ENCODE measurements around the gene TRAPPC13.
"Not testable (repeated sequence)": the region's sequence is repeated elsewhere in the genome, so short reads cannot be mapped to it uniquely, and the experiment has no call there.

TRAPPC13 gene, protein sequence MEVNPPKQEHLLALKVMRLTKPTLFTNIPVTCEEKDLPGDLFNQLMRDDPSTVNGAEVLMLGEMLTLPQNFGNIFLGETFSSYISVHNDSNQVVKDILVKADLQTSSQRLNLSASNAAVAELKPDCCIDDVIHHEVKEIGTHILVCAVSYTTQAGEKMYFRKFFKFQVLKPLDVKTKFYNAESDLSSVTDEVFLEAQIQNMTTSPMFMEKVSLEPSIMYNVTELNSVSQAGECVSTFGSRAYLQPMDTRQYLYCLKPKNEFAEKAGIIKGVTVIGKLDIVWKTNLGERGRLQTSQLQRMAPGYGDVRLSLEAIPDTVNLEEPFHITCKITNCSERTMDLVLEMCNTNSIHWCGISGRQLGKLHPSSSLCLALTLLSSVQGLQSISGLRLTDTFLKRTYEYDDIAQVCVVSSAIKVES

DNA sequence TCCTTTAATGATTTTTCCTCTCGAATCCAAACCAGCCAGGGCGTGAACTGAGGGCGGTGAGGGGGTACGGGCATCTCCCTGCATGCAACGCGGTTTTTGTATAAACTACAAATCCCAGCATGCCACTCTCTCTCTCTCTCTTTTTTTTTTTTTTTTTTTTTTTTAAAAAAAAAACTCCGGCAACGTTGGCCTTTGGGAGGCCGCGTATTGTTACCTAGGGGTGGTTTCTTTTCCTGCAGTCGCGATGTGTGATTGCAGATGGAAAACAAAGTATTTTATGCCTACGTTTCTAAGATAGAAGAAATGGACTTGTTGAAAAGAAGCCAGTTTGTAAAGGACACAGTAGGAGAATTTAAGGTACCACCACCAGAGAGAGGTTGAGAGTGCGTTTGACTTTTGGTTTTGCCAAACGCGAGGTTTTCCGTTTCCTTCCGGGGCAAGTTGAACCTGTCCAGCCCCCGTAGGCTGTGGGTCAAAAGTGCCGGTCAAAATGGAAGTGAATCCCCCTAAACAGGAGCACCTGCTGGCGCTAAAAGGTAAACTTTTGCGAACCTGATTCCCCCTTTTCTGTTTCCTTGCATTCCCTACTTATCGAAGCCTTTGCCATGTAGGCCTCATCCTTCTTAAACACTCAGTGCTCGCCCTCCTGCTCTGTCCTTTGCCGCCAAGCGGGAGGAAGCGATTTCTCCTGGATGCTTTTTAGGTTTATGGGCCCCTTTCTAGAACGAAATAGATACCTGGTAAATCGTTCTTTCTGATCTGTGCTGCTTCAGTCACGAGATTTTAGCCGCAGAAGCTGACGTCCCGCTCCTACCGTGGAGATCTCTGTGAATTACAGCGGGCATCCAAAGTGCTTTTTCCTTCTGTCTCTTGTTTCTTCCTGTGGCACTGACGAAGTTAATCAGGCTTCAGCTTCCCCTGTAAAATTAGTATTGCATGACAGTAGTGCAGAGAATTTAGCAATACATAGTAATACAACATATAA lies at the start of gene TRAPPC13, which contains the start of gene SHLD3:
TSS of gene TRAPPC13 (plus strand) at position 457 of the 985 bp plus-strand sequence. CDS start at position 491, 34 bp downstream.
TSS of gene SHLD3 (plus strand) at position 457 of the 985 bp plus-strand sequence. CDS start 4,561 bp downstream, outside the sequence.
- DNase-seq (ENCODE audit: low spot score) = peak; percentile 91

DNA sequence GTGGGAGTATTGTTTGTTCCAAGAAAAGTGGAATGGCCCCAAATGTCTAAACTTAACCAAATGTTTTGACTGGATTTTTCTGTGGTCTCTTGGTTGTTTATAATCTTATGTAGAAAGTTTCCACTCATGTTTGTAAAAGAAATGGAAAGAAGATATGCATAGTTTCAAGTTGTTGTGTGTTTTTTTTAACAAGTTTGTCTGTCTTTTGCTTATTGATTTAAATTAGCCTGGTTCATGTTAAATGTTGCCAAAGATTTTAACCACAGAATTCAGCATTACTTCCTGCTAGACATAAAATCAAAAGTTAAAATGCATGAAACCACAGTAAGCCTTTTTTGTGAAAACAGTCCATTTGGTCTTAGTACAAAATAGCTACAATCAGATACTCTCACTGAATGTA lies 47.7 kb upstream of the TRAPPC13 start:
- DNase-seq (ENCODE audit: low spot score) = no peak

DNA sequence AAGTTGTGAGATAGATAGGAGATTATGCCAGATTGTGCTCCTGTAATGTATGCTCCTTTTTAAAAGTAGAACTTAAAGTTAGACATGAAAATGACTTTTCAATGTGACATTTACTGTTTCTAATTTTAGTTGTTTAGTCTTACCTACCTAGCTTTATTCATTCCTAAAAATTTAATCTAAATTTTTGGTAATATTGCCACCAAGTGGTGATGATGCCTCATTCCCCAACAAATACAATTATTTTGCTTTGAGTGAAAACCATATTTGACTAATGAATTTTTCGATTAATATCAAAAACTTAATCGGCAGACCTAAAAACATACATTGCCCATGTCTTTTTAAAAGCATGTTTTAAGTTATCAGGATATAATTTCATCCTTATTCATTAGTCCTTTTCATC lies 36.1 kb upstream of the TRAPPC13 start:
- no peak for DNase-seq (ENCODE audit: low spot score)

DNA sequence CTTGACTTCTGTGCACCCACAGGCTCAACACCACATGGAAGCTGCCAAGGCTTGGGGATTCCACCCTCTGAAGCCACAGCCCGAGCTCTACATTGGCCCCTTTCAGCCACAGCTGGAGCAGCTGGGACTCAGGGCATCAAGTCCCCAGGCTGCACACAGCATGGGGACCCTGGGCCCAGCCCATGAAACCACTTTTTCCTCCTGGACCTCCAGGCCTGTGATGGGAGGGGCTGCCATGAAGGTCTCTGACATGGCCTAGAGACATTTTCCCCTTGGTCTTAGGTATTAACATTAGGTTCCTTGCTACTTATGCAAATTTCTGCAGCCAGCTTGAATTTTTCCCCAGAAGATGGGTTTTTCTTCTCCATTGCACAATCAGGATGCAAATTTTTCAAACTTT lies 23.1 kb upstream of the TRAPPC13 start:
- DNase-seq (ENCODE audit: low spot score) = not testable (repeated sequence)

DNA sequence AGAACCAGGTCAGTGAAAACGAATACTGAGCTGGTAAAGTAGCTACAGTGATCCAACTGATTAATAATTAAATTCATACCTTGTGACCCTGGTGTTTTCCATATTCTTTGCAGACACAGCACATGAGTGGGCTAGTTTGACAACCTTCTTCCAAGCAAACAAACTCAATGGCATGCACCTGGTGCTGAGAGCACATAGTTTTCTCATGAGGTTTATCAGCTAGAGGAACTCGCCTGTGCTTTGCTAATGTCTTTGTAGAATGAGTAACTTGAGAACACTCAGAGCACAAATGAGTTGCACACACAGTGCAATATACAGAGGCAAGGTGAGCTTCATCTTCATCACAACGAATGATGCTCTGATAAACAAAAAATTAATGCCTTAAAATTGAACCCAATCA lies 13.3 kb upstream of the TRAPPC13 start:
- DNase-seq (ENCODE audit: low spot score) = no peak

DNA sequence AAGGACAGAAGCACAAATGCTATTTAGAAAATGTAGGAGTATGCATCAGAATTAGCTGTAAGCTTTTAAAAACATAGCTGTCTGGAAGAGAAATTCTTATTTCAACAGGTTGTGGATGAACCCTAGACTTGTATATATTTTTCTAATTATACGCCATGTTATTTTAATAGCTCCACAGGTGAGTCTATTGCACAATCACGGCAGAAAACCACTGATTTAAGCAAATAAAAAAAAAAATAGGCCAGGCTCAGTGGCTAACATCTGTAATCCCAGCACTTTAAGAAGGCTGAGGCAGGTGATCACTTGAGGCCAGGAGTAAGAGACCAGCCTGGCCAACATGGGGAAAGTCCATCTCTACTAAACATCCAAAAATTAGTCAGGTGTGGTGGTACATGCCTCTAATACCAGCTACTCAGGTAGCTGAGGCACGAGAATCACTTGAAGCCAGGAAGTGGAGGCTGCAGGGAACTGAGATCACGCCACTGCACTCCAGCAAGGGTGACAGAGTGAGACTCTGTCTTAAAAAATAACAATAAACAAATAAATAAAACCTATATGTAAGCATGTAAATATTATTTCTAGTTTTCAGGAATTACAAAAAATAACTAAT lies 12.4 kb upstream of the TRAPPC13 start:
- no peak for DNase-seq (ENCODE audit: low spot score)

DNA sequence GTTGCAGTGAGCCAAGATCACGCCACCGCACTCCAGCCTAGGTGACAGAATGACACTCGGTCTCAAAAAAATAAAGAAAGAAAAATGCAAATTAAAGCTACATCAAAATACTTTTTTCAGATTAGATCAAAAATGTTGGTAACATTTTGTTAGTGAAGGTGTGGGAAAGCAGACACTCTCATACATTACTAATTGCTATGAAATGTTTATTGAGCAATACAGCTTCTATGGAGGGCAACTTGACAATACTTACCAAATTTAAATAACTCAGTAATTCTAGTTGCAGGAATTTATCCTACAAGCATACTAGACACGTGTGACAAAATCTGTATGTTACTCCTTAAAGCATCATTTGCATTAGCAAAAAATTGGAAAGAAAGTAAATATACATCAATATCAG lies 4.8 kb upstream of the TRAPPC13 start:
- DNase-seq (ENCODE audit: low spot score) = no peak

DNA sequence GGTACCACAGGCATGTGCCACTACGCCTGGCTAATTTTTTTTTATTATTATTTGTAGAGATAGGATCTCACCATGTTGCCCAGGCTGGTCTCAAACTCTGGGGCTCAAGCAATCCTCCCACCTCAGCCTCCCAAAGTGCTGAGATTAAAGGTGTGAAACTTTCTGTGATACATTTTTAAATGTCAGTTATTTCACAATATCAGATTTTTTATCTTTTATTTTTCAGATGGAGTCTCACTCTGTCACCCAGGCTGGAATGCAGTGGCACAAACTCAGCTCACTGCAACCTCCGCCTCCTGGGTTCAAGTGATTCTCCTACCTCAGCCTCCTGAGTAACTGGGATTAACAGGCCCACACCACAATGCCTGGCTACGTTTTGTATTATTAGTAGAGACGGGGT lies 2.9 kb upstream of the TRAPPC13 start:
- DNase-seq (ENCODE audit: low spot score) = not testable (repeated sequence)

DNA sequence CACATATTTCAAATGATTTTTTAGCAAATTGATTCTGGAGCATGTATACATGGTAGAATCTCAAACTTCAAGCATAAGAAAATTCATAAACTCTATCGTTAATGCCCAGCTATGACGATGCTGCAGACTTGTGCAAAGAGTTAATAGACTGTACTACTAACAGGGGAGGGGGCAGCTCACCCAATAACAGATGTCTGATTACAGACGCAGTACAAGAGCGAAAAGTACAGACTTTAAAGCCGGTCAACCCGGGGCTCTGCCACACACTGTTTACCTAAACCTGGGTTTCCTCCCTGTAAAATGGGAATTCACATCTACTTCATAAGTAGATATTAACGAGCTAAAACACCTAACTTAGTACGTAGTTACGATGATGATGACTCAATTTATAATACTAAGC lies 1.3 kb upstream of the TRAPPC13 start:
- no peak for DNase-seq (ENCODE audit: low spot score)

DNA sequence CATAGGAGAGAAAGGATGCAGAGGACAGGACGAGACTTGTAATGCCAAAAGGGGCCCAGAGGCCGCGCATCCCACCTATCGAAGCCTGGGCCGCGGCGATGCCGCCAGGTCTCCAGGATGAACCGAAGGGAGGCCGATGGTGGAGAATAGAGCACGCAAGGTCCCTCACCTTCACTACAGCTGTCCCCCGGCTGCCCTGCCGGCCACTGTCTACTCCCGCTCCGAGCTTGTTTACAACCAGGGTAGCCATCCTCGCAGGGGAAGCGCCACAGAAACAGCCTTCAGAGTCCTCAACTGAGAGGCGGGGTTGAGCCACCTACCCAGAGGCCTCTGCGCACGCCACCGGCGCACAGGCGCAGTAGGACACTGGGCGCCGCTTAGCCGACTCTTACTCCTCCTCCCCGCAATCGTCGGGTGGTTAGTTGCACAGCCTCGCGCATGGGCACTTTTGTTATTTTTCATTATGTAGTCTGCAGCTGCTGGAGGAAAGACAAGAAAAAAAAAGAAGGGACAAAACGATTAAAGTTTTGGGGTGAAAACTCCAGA lies 729 bp upstream of the TRAPPC13 start, which contains the start of gene TRIM23:
TSS of gene TRIM23 (minus strand) at position 309 of the 546 bp plus-strand sequence. CDS start at position 250, 59 bp downstream.
- peak; percentile 96 for DNase-seq (ENCODE audit: low spot score)

DNA sequence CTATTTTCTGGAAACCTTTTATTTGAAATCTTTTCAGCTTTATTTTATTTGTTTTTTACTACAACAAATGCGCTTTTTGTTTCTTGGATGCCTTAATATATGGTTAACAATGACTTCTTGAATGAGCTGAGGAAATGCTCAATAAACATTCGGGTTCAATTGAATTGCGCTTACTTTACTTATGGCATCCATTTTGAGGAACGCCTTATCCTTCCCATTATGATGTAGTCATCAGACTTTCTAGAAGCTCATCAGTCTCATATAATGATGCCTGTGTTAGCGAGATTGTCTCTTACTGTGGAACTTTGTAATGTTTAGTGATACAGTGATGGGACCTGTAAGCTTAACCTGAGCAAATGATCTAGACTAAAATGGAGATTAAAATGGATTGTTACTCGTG lies 916 bp downstream of the TRAPPC13 start:
- no peak for DNase-seq (ENCODE audit: low spot score)

DNA sequence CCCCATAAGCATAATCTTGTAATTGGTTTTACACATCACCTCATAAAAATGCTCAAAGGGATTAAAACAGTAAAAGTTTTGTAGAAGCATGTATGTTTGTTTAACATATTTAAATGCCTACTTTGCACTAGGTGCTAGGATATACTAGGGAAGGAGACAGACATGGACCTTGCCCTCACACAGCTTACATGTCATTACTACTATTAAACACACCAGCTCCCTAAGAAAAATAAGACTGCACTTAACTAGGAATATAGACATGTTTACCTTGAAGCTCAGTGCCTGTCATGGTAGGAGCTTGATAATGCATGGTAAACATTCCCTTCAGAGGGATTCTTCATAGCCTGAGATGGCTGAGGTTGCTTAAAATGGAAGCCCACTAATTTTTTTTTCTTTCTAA lies 6.2 kb downstream of the TRAPPC13 start:
- DNase-seq (ENCODE audit: low spot score) = no peak

DNA sequence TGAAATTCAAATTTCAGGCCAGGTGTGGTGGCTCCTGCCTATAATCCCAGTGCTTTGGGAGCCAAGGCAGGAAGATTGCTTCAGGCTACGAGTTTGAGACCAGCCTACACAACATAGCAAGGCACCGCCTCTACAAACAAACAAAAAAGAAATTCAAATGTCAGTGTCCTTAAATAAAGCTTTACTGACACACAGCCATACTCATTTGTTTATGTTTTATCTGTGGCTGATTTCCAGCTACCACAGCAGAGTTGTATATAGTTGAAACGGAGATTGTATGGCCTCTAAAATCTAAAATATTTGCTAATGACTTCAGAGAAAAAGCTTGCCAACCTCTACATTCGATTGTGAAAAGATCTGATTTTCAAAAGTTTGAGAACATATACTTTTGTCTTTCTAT lies 15.4 kb downstream of the TRAPPC13 start:
- DNase-seq (ENCODE audit: low spot score) = no peak

DNA sequence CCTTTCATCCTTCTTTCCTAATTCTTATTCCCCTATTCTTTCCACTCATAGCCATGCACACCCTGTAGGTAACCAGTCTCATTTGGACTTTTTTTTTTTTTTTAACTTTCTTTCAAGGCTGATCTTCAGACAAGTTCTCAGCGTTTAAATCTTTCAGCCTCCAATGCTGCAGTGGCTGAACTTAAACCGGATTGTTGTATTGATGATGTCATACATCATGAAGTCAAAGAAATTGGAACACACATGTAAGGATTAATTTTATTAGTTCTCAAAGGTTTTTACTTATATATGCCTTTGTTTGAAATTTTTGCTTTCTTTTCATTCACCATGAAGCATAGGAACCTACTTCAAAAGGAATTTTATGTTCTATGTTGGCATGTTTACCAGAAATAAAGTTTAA lies 22.1 kb downstream of the TRAPPC13 start:
- no peak for DNase-seq (ENCODE audit: low spot score)

DNA sequence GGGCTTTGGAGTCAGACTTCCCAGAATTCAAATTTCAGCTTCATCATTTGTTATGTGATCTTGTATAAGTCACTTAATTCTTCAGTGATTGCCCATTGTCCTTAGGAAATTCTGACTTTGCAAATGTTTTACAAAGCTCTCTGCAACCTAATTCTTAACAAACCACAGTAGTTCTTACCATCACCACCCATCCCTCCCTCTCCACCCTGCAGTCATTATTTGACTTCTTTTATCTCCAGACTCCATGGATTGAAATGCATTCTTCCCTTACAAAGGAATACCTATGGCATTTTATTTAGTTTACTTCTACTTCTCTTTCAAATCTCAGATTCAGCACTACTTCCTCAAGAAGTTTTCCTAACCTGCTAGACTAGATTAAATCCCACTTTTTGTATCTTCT lies 23.1 kb downstream of the TRAPPC13 start:
- no peak for DNase-seq (ENCODE audit: low spot score)

DNA sequence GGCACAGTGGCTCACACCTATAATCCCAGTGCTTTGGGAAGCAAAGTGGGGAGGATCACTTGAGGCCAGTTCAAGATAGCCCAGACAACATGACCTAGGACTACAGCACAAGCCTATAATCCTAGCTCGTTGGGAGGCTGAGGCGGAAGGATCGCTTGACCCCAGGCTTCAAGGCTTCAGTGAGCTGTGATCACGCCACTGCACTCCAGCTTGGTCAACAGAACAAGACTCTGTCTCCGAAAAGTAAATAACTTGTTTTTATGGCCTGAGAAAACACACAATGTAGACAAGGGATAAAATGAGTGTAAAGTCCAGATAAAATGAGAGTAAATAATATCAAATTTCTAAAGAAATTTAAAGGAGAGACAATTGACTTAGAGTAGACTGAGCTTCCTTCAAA lies 26.3 kb downstream of the TRAPPC13 start:
- no peak for DNase-seq (ENCODE audit: low spot score)

DNA sequence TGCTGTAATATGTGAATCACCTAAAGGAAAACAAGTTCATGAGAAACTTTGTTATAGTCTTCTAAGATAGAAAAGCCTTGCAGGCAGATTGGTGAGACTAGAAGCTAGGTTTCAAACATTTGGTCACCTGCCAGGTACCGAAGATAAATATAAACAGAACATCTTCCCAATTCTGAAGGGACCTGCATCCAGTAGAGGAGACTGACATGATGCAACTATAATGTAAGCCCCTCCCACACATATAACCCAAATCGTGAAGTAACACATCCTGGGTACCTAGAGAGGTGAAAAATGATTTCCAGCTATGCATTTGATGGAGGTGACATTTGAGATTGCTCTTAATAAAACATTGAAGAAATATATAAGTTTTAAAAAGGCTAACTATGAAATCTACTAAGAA lies 29.9 kb downstream of the TRAPPC13 start:
- no peak for DNase-seq (ENCODE audit: low spot score)

DNA sequence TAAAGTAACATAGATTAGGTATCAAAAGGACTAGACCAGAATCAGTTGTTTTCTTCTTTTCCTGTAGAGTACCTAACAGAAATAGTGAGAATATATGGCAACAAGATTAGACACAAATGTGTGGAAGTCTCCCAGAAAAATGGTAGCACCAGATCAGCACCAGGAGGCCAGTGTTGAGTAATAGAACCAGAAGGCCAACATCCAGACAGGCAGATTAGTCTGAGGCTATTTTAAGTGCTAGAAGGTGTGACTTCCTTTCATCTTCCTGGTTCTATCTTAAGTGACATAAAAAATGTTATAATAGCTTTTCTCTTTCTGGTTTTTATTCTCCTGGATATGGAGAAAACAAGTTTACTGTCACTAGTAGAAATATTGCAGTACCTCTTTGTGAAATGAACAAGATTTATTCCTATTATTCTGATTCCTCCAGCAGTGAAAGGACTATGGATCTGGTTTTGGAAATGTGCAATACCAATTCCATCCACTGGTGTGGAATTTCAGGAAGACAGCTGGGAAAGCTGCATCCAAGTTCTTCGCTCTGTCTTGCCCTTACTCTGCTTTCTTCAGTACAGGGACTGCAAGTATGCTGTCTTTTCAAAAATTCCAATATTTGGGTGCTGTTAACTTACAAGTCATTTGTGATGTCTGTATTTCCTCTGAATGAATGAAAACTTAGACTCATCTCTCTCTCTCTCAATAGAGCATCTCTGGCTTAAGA lies 39.1 kb downstream of the TRAPPC13 start:
- DNase-seq (ENCODE audit: low spot score) = no peak

DNA sequence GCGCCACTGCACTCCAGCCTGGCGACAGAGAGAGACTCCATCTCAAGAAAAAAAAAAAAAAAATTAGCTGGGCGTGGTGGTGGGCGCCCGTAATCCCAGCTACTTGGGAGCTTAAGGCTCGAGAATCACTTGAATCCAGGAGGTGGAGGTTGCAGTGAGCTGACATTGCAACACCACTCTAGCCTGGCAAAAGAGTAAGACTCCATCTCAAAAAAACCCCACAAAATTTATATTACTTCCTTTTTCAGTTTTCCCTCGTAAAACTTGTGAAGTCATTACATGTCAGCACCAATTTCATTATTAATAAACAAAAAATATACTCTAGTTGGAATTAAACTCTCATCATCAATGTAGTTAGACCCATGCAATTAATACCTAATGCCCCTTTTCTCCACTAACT lies 43.9 kb downstream of the TRAPPC13 start:
- DNase-seq (ENCODE audit: low spot score) = no peak

DNA sequence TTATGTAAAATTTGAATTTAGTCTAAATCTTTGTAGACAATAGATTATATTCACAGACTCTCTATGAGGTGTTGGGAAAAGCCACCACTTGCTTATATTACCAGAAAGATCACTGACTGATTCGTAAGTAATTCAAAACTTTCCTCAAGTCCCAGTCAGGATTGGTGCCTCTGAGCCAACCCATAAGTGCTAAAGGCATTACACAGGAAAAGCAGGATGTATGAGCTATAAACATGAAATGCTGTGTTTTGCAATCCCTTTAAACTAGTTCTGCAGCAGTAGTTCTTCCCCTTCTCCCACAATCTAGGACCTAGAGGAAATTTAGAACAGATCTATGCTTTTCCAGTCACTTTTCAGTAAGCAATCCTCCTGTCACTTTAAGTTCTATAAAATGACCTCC lies 48.0 kb downstream of the TRAPPC13 start:
- DNase-seq (ENCODE audit: low spot score) = no peak

DNA sequence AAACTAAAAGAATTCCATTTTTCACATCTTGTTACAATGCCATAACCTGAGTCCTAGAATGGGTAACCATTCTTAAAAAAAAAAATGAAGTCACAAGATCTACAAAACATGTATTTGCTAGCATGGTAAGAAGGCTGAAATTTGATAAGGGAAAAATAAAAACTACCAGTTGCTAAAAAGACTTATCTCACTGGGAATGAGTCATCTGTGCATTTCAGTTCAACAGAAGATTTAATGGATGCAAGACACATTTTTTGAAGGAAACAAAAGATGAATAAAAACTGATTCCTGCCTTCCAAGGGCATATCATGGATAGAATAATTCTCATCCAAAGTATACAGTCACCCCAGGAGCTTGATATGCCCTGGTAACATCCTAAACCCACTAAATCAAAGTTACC lies 49.9 kb downstream of the TRAPPC13 start:
- no peak for DNase-seq (ENCODE audit: low spot score)

All from Ammon's horn (tissue), 1 donor.